ENCODE results near the gene SOX6. TPM values are rescaled to one million over a fixed set of nuclear protein-coding genes. Genes with fewer than 3 reads are reported as not detected.

Gene SOX6
- total RNA-seq, 1 donor from 2014 or later, result 13.4 TPM

DNA sequence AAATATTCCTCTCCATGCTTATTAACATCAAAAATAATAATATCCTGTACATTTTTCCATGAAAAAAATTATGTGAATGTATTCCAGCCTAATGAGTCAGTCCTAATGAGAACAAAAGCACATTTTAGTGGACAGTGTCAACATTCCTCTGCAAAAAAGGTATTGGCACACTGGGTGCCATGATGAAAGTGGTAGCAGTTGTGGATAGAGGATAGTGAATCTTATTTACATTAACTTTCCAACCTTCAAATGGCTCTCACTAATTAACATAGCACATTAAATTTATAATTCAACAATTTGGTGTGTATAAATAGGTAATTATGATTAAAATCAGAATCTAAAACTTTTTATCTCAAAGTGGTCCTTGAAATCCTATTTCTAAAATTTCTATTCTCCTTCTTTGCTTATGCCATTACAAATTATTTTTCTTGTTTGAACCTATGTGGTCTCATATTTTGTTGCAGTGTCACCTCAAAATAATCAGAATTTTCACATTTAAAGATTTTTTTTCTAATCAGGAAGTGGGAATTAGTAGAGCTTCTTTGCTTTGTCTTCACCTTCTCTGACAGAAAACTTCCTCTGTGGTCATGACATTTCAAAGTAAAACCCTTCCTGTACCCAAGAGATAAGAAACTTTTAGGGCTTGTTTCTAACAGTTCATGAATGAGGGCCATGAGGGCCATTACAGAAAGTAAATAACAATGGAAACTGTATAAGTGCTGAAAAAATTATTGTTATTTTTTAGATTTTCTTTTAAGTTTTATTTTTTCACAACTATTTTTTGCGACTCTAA, 18.7 kb downstream of the SOX6 start:
- Mint-ChIP-seq H3K4me1 (ENCODE audit: unreplicated experiment) (peaks cover 18% of the 10 kb centered on the region), H3K9me3 (ENCODE audit: unreplicated experiment) (no peaks in the 10 kb centered on the region), H3K4me3 (ENCODE audit: unreplicated experiment) (no peak overlapping the region), H3K27me3 (ENCODE audit: unreplicated experiment) (no peaks in the 10 kb centered on the region), H3K36me3 (ENCODE audit: unreplicated experiment) (peaks cover 6% of the 10 kb centered on the region), H3K27ac (ENCODE audit: unreplicated experiment) (no peak overlapping the region)
- TF ChIP-seq, protein P1, sequence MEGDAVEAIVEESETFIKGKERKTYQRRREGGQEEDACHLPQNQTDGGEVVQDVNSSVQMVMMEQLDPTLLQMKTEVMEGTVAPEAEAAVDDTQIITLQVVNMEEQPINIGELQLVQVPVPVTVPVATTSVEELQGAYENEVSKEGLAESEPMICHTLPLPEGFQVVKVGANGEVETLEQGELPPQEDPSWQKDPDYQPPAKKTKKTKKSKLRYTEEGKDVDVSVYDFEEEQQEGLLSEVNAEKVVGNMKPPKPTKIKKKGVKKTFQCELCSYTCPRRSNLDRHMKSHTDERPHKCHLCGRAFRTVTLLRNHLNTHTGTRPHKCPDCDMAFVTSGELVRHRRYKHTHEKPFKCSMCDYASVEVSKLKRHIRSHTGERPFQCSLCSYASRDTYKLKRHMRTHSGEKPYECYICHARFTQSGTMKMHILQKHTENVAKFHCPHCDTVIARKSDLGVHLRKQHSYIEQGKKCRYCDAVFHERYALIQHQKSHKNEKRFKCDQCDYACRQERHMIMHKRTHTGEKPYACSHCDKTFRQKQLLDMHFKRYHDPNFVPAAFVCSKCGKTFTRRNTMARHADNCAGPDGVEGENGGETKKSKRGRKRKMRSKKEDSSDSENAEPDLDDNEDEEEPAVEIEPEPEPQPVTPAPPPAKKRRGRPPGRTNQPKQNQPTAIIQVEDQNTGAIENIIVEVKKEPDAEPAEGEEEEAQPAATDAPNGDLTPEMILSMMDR (IDR thresholded peaks at IDR 0.05), result no peak
- no peak for DNase-seq (ENCODE audit: extremely low spot score, unreplicated experiment)

DNA sequence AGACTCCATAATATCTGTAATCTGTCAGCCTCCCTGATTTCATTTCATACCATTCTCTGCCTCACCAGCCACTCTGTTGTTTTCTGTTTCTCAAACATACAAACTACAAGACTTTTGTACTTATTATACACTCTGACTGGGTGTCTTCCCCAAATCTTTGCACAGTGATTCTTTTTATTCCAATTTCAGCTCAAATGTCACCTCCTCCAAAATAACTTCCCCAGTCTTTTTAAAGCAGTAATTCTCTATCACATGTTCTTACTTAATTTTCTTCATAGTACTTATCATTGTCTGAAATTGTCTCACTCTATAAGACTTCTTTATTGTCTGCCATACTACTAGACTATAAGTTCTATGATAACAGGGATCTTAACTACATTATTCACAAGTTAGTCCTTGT, 19.6 kb downstream of the SOX6 start:
- Mint-ChIP-seq H3K27me3 (ENCODE audit: unreplicated experiment) (no peaks in the 10 kb centered on the region), H3K27ac (ENCODE audit: unreplicated experiment) (no peak overlapping the region), H3K4me1 (ENCODE audit: unreplicated experiment) (peaks cover 18% of the 10 kb centered on the region), H3K36me3 (ENCODE audit: unreplicated experiment) (peaks cover 6% of the 10 kb centered on the region), H3K4me3 (ENCODE audit: unreplicated experiment) (no peak overlapping the region), H3K9me3 (ENCODE audit: unreplicated experiment) (no peaks in the 10 kb centered on the region)
- TF ChIP-seq, protein P1 (IDR thresholded peaks at IDR 0.05), result no peak
- DNase-seq (ENCODE audit: extremely low spot score, unreplicated experiment), result no peak

DNA sequence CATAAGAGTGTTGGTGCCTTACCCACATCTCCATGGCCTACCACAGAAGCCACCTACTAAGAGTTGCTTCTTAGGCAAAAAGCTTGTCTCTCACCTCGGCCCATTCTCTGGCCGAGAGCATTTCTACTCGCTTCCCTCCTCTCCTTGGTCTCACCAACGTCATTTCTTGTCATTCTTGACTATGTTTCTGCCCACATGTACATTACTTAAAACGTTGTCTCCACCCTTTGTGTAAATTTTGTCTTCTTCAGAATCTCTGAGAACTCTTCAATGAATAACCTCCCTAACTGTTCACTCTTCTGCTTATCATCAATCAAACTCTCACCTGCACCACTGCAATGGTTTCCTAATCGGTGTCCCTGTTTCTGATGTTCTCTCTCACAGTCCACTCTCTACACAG, 20.1 kb downstream of the SOX6 start:
- Mint-ChIP-seq H3K36me3 (ENCODE audit: unreplicated experiment) (peaks cover 6% of the 10 kb centered on the region), H3K4me1 (ENCODE audit: unreplicated experiment) (peaks cover 18% of the 10 kb centered on the region), H3K9me3 (ENCODE audit: unreplicated experiment) (no peaks in the 10 kb centered on the region), H3K27ac (ENCODE audit: unreplicated experiment) (no peak overlapping the region), H3K27me3 (ENCODE audit: unreplicated experiment) (no peaks in the 10 kb centered on the region), H3K4me3 (ENCODE audit: unreplicated experiment) (no peak overlapping the region)
- no peak for DNase-seq (ENCODE audit: extremely low spot score, unreplicated experiment)
- TF ChIP-seq, protein P1 (IDR thresholded peaks at IDR 0.05), result no peak

DNA sequence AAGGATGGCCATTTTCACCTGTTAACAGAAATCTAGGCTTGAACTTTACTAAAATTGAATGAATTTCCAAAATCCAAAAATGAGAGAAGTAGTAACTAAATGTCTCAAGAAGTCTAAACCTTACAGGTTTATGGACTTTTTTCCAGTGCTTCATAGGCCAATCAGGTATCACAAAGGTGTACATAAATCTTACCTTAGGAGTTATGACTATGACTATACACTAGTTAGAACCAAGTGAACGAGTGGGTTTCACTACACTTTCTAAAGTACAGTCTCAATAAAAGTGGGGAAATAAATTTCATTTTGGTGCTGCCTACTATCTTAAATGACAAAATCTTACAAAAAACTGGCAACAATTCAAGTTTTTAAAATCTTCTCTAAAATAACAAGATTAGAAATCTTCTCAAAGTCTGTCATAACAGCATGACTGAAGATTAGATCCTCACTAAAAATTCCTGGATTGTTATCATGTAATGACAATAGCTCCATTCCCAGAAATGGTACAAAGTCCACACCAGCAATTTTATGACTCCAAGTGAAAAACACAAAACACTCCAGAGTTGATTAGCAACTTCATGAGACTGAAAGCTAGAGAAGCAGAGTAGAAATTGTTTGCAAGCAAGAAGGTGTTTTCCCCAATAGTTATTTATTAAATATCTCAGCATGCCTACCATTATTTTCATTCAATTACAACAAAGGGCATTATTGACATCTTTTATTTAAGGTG, 20.9 kb downstream of the SOX6 start:
- Mint-ChIP-seq H3K27me3 (ENCODE audit: unreplicated experiment) (no peaks in the 10 kb centered on the region), H3K9me3 (ENCODE audit: unreplicated experiment) (no peaks in the 10 kb centered on the region), H3K4me1 (ENCODE audit: unreplicated experiment) (peaks cover 18% of the 10 kb centered on the region), H3K36me3 (ENCODE audit: unreplicated experiment) (peaks cover 3% of the 10 kb centered on the region), H3K27ac (ENCODE audit: unreplicated experiment) (no peak overlapping the region), H3K4me3 (ENCODE audit: unreplicated experiment) (no peak overlapping the region)
- TF ChIP-seq, protein P1 (IDR thresholded peaks at IDR 0.05), result no peak
- DNase-seq (ENCODE audit: extremely low spot score, unreplicated experiment), result no peak

DNA sequence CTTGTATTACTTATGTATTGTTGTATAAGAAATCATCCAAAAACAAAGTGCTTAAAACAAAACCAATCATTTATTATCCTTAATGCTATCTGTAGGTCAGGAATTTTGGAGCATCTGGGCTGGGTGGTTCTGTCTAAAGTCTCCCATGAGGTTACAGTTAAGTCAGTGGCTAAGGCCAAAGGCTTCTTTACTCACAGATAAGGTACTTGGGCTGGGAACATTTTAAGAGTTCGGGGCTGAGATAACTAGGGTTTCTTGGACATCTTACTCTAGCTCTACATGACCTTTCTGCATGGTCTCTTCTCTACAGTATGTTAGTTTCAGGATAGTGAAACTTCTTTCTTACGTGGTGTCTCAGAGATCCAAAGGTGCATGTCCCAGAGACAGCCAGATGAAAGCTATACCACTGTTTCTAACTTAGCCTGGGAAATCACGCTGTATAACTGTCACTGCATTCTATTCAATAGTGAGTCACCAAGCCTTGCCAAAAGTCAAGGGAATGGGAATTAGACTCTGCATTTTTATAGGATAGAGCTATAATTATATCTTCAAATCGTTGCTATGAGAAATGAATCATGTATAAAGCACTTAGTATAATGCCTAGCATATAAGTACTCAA, 29.6 kb downstream of the SOX6 start:
- no peak for DNase-seq (ENCODE audit: extremely low spot score, unreplicated experiment)
- no peak overlapping the region for H3K27ac Mint-ChIP-seq (ENCODE audit: unreplicated experiment)
- no peak overlapping the region for H3K4me3 Mint-ChIP-seq (ENCODE audit: unreplicated experiment)
- no peaks in the 10 kb centered on the region for H3K27me3 Mint-ChIP-seq (ENCODE audit: unreplicated experiment)
- no peaks in the 10 kb centered on the region for H3K36me3 Mint-ChIP-seq (ENCODE audit: unreplicated experiment)
- H3K9me3 Mint-ChIP-seq (ENCODE audit: unreplicated experiment), result no peaks in the 10 kb centered on the region
- TF ChIP-seq, protein P1 (IDR thresholded peaks at IDR 0.05), result no peak
- peaks cover 4% of the 10 kb centered on the region for H3K4me1 Mint-ChIP-seq (ENCODE audit: unreplicated experiment)
